GM18526 (cell line): ENCODE data around the gene FBXO10.

Experiments
- POLR2A ChIP-seq: IDR thresholded peaks from 3 replicates; pipeline ENCODE4 v1.6.1; 2011; ENCODE audit not compliant: insufficient read length; ENCODE audit errors: extremely low read depth

The FBXO10 gene

GRCh38 chr9:37565661-37566618 is 10.2 kb downstream of the FBXO10 start:
- TF ChIP-seq POLR2A: no peak

- no peak for TF ChIP-seq POLR2A
Measured at GRCh38 chr9:37564916-37565315, 11.3 kb downstream of the FBXO10 start.

- TF ChIP-seq POLR2A: no peak
Measured at GRCh38 chr9:37563806-37564513, 12.2 kb downstream of the FBXO10 start.

GRCh38 chr9:37562826-37563225 is 13.4 kb downstream of the FBXO10 start:
- no peak for TF ChIP-seq POLR2A

GRCh38 chr9:37561682-37562081 is 14.5 kb downstream of the FBXO10 start:
- no peak for TF ChIP-seq POLR2A

- no peak for TF ChIP-seq POLR2A
Measured at GRCh38 chr9:37559855-37560592, 16.2 kb downstream of the FBXO10 start.

GRCh38 chr9:37559125-37559524 is 17.1 kb downstream of the FBXO10 start:
- no peak for TF ChIP-seq POLR2A

- no peak for TF ChIP-seq POLR2A
Measured at GRCh38 chr9:37555786-37556185, 20.4 kb downstream of the FBXO10 start.

GRCh38 chr9:37554318-37554717 is 21.9 kb downstream of the FBXO10 start:
- no peak for TF ChIP-seq POLR2A

GRCh38 chr9:37551888-37552287 is 24.3 kb downstream of the FBXO10 start:
- no peak for TF ChIP-seq POLR2A

GRCh38 chr9:37551468-37551867 is 24.7 kb downstream of the FBXO10 start:
- TF ChIP-seq POLR2A: no peak

- no peak for TF ChIP-seq POLR2A
Measured at GRCh38 chr9:37550781-37551180, 25.4 kb downstream of the FBXO10 start.

GRCh38 chr9:37549527-37549926 is 26.7 kb downstream of the FBXO10 start:
- TF ChIP-seq POLR2A: no peak

GRCh38 chr9:37547328-37547878 is 28.8 kb downstream of the FBXO10 start:
- TF ChIP-seq POLR2A: no peak

- TF ChIP-seq POLR2A: no peak
Measured at GRCh38 chr9:37543468-37543867, 32.7 kb downstream of the FBXO10 start.
